Skeletal muscle tissue (tissue), 4 donors: ENCODE measurements around the gene GDF11. TPM values are rescaled to one million over a fixed set of nuclear protein-coding genes. Genes with fewer than 3 reads are reported as not detected.

Experiments
- H3K27ac ChIP-seq: one replicate; pipeline ENCODE4 v1.7.0; 2013; ENCODE audit warnings: mild to moderate bottlenecking, low read depth, low read length, inconsistent platforms
- H3K27me3 ChIP-seq, 3 donors: one replicate each; pipeline ENCODE4 v1.7.0; 2013; ENCODE audit warnings: low read length in 3 of 3; ENCODE audit not compliant: control insufficient read depth in 3 of 3, insufficient read depth in 3 of 3
- H3K36me3 ChIP-seq, 3 donors: one replicate each; pipeline ENCODE4 v1.7.0; 2013; ENCODE audit warnings: low read length in 3 of 3; ENCODE audit not compliant: control insufficient read depth in 3 of 3, insufficient read depth in 3 of 3
- H3K4me1 ChIP-seq, 3 donors: one replicate each; pipeline ENCODE4 v1.7.0; 2013; ENCODE audit warnings: low read length in 3 of 3, mild to moderate bottlenecking in 3 of 3; ENCODE audit not compliant: control insufficient read depth in 3 of 3, insufficient read depth in 3 of 3
- H3K4me3 ChIP-seq, 3 donors: one replicate each; pipeline ENCODE4 v1.7.0; 2013; ENCODE audit warnings: low read length in 3 of 3
- H3K9ac ChIP-seq, 3 donors: one replicate each; pipeline ENCODE4 v1.7.0; 2013; ENCODE audit warnings: low read length in 3 of 3, mild to moderate bottlenecking in 3 of 3, moderate library complexity in 2 of 3, low read depth in 1 of 3
- H3K9me3 ChIP-seq, 3 donors: one replicate each; pipeline ENCODE4 v1.7.0; 2013; ENCODE audit warnings: low read length in 3 of 3; ENCODE audit not compliant: control insufficient read depth in 3 of 3
- total RNA-seq: library from RNA; depleted of rRNA; stranded (reverse); fragments of >200 nt; gene quantifications from one replicate; pipeline ENCODE4 v1.2.3, GENCODE V29; 2014
- donor health status: Osteomylitis.

The GDF11 gene
- 3.1 TPM for total RNA-seq

DNA sequence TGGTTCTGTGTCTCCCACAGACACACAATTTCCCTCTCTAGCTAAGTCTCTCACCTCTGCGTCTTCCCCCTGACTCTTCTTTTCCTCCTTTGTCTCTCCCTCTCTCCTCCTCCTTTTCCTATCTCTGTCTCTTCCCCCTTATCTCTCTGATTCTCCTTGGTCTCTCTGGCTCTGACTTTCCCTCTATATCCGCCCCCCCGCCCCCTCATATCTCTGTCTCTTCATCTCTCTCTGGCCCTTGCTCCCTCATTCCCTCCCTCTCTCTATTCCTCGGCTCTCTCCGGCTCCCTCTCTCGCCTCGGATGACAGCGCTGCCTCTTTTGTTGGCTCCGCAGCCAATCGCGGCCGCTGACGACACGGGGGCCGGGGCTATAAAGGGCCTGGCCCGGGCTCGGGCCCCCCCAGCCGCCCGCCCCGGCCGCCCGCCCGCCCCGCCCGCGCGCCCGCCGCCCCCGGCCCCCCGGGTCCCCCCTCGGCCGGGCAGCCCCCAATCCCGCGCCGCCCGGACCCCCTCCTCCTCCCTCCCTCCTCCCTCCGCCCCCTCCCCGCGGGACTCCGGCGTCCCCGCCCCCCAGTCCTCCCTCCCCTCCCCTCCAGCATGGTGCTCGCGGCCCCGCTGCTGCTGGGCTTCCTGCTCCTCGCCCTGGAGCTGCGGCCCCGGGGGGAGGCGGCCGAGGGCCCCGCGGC is at the start of gene GDF11:
Gene GDF11, plus strand, starts transcription at position 404 of the 687 bp plus-strand sequence. Its CDS starts 195 bp downstream, at position 599.
- Histone ChIP-seq H3K9me3 (no peaks in the 10 kb centered on the region), H3K27me3 (peaks cover 0 to 4% (median 0%) of the 10 kb centered on the region in 3 donors), H3K4me3 (peak within 1 kb of the TSS; percentile 66 to 80 (median 76)), H3K4me1 (peaks cover 25 to 34% (median 30%) of the 10 kb centered on the region in 3 donors), H3K9ac (peak within 1 kb of the TSS; percentile 20 to 72 (median 38)), H3K36me3 (no peaks in the 10 kb centered on the region), H3K27ac (no peak within 1 kb of the TSS)

- H3K4me1 ChIP-seq: no peaks in the 10 kb centered on the region
- no peak overlapping the region for H3K4me3 ChIP-seq
- no peaks in the 10 kb centered on the region for H3K9me3 ChIP-seq
- peaks cover 72 to 83% (median 81%) of the 10 kb centered on the region in 3 donors for H3K36me3 ChIP-seq
- no peak overlapping the region for H3K27ac ChIP-seq
- H3K9ac ChIP-seq: no peak overlapping the region
- H3K27me3 ChIP-seq: no peaks in the 10 kb centered on the region
Observed at GRCh38 chr12:55693323-55694187, 49.4 kb upstream of the GDF11 start.

DNA sequence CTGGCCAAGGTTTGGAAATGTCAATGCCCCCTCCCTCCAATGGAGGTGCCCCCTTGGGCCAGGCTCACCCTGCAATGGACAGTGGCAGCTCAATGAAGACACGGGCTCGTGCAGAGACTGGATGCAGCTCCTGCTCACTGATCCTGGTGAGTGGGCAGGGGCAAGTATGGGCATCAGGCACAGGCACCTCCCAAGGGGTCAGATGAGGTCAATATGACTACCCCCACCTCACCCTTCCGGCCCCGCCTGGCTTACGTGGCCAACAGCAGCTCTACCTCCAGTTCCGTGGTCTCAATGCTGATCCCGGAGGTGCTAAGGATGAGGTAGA is 48.8 kb upstream of the GDF11 start:
- Histone ChIP-seq H3K4me1 (peaks cover 1 to 2% (median 2%) of the 10 kb centered on the region in 3 donors), H3K4me3 (no peak overlapping the region), H3K9ac (no peak overlapping the region), H3K27me3 (no peaks in the 10 kb centered on the region), H3K36me3 (peaks cover 71 to 82% (median 80%) of the 10 kb centered on the region in 3 donors), H3K27ac (no peak overlapping the region), H3K9me3 (no peaks in the 10 kb centered on the region)

DNA sequence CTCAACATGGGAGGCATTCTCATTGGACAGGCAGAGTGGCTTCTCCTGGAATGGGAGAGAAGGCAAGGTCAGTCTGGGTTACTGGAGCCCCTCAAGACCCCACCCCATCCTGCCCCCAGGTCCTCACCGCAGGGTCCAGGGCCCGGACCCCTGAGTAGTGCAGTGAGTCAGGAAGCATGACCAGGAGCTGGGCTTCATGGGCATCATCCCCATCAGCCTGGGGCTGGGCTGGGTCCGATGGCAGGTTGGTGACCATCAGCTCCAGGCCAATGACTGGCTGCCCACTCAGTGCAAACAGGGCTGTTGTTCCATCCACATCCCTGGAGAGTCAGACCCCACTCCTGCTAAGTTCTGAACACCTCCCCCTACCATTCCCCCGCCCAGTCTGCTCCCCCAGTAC is 48.3 kb upstream of the GDF11 start:
- H3K36me3 ChIP-seq: peaks cover 68 to 83% (median 82%) of the 10 kb centered on the region in 3 donors
- H3K9ac ChIP-seq: no peak overlapping the region
- no peaks in the 10 kb centered on the region for H3K27me3 ChIP-seq
- H3K9me3 ChIP-seq: no peaks in the 10 kb centered on the region
- H3K27ac ChIP-seq: no peak overlapping the region
- peaks cover 6 to 7% (median 6%) of the 10 kb centered on the region in 3 donors for H3K4me1 ChIP-seq
- no peak overlapping the region for H3K4me3 ChIP-seq

- Histone ChIP-seq H3K36me3 (peaks cover 72 to 90% (median 87%) of the 10 kb centered on the region in 3 donors), H3K9ac (no peak overlapping the region), H3K27me3 (no peaks in the 10 kb centered on the region), H3K4me3 (no peak overlapping the region), H3K4me1 (peaks cover 11 to 14% (median 13%) of the 10 kb centered on the region in 3 donors), H3K27ac (no peak overlapping the region), H3K9me3 (no peaks in the 10 kb centered on the region)
Observed at GRCh38 chr12:55695349-55695748, 47.6 kb upstream of the GDF11 start.

- Histone ChIP-seq H3K9me3 (no peaks in the 10 kb centered on the region), H3K4me3 (no peak overlapping the region), H3K4me1 (peaks cover 19 to 22% (median 20%) of the 10 kb centered on the region in 3 donors), H3K27me3 (no peaks in the 10 kb centered on the region), H3K9ac (no peak overlapping the region), H3K27ac (no peak overlapping the region), H3K36me3 (peaks cover 72 to 92% (median 91%) of the 10 kb centered on the region in 3 donors)
Observed at GRCh38 chr12:55696141-55696540, 46.8 kb upstream of the GDF11 start.

DNA sequence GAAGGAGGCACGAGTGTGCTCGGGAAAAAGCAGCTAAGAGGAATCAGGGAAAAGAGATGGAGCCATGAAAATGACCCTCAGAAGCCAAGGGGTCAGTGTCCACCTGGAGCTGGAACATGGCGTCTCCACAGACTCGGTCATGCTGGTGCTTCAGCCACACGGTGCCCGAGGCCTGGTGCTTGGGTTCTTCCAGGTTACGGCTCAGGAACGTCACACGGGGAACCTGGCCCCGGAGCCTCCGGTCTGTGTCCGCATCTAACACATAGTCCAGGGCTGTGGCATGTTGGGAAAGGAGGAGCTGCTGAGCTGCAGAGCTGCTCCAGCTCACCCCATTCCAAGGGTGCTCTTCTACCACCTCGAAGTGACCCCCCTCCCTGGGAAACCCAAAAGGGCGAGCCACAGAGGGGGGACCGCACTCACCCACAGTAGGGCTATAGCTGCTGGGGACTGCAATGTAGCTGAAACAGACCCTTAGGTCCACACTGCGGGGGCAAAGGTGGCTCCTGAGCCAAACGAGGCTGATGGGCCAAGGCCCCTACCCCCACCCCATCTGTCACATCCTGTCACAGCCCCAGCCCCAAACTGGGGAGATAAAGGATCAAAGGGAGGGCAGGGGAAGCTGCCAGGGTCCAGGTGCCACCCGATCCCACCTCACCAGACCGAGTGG is 46.0 kb upstream of the GDF11 start:
- H3K4me3 ChIP-seq: no peak overlapping the region
- no peak overlapping the region for H3K27ac ChIP-seq
- H3K27me3 ChIP-seq: no peaks in the 10 kb centered on the region
- no peaks in the 10 kb centered on the region for H3K9me3 ChIP-seq
- H3K36me3 ChIP-seq: peaks cover 68 to 85% (median 84%) of the 10 kb centered on the region in 3 donors
- H3K9ac ChIP-seq: peak overlapping the region in 1 of 3 donors; percentile 33
- peaks cover 22 to 30% (median 25%) of the 10 kb centered on the region in 3 donors for H3K4me1 ChIP-seq

DNA sequence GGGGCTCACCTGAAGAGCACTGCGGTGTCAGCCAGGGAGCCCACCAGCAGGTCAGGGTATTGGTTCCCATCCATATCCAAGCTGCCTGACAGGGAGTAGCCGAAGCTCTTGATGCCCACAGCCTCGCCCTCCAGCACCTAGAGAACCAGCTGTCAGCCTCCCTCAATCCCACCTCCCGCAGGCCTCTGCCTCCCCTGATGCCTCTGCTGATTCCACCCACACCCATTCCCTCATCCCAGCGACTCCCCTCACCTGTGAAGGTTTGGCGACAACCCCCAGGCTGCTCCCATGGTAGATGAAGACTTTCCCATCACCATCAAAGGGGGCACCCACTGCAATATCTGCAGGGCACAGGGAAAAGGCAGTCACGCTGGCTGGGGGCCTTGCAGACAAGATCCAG is 45.2 kb upstream of the GDF11 start:
- H3K27ac ChIP-seq: peak overlapping the region; percentile 40
- H3K9me3 ChIP-seq: no peaks in the 10 kb centered on the region
- H3K27me3 ChIP-seq: no peaks in the 10 kb centered on the region
- no peak overlapping the region for H3K4me3 ChIP-seq
- H3K36me3 ChIP-seq: peaks cover 64 to 79% (median 79%) of the 10 kb centered on the region in 3 donors
- peaks cover 26 to 35% (median 29%) of the 10 kb centered on the region in 3 donors for H3K4me1 ChIP-seq
- peak overlapping the region in 1 of 3 donors; percentile 33 for H3K9ac ChIP-seq

DNA sequence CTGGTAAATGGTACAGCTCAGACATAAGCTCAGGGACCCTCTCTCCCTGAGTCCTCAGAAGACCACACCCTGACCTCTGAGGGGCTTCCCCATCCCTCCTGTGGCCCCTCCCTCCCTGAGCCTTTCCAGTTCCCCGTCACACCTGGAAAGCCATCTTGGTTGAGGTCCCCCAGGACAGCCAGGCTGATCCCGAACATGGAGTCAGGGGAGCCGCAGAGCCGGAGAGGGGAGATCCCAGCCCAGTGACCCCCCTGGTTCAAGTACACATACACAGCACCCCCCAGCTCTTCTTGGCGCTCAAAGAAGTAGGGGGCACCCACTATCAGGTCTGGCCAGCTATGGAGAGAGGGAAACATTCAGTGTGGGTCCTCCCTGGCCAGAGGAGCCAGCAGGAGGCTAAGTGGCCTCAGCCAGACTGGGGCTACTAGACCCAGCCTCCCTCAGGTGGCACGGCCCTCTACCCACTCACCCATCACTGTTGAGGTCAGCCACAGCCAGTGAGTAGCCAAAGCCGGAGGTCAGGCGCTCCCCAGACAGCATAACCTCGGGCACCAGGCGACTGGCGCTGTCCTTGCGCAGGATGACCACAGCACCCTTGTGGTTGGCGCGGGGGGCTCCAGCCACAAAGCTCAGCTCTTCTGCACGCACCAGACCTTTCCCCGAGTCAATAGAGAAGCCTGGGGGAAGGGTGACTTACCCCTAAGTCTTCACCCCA is 44.5 kb upstream of the GDF11 start:
- peaks cover 32 to 42% (median 35%) of the 10 kb centered on the region in 3 donors for H3K4me1 ChIP-seq
- H3K27me3 ChIP-seq: no peaks in the 10 kb centered on the region
- peak overlapping the region in 1 of 3 donors; percentile 33 for H3K9ac ChIP-seq
- no peaks in the 10 kb centered on the region for H3K9me3 ChIP-seq
- H3K4me3 ChIP-seq: no peak overlapping the region
- peaks cover 60 to 72% (median 72%) of the 10 kb centered on the region in 3 donors for H3K36me3 ChIP-seq
- peak overlapping the region; percentile 42 for H3K27ac ChIP-seq
